ENCODE data around the gene FADS1. TPM values are rescaled to one million over a fixed set of nuclear protein-coding genes. Genes with fewer than 3 reads are reported as not detected.

Gene FADS1
- total and polyA plus RNA-seq, 2 of the 13 experiments (the other 11 are each of a cell fraction or from before 2014, with no cell fraction given) = 91.8 to 108 TPM

DNA sequence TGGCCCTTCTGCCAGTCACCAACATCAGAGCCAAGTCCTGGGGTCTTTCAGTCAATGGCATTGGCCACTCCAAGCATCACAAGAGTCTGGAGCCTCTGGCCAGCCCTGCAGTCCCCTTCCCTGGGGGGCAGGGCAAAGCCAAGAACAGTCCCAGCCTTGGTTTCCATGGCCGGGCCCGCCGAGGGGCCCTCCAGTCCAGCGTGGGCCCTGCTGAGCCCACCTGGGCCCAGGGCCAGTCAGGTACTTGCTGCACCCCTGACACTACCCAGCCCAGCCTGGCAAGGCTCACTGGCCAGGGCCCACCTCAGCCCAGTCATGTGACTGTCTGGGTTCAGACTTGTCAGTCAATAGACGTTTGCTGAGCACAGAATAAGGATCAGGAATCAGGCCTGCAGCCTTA is 35.2 kb downstream of the FADS1 start:
- H3K36me3 ChIP-seq (replicated peaks in 1 of 2; ENCODE audit: control insufficient read depth in 1 of 2, insufficient read depth in 2 of 2, low read length in 2 of 2) = peaks cover 36 to 82% of the 10 kb centered on the region in 2 experiments; a peak in 4 of 5 replicates
- ATAC-seq = no peak
- H4K20me1 ChIP-seq (ENCODE audit: insufficient read depth, low read length) = no peaks in the 10 kb centered on the region
- H3K9ac ChIP-seq (ENCODE audit: insufficient read depth, low read depth, low read length) = no peak overlapping the region
- H3K79me2 ChIP-seq (ENCODE audit: insufficient read depth, low read length) = no peaks in the 10 kb centered on the region
- no peaks in the 10 kb centered on the region for H3K4me1 ChIP-seq (ENCODE audit: insufficient read depth, low read length)
- H3K4me2 ChIP-seq (ENCODE audit: low read depth, low read length) = no peak overlapping the region
- WGBS (ENCODE audit: low lambda C conversion rate) = 83% methylated on average over 1 of the region's 5 CpGs
- no peak for DNase-seq (ENCODE audit: low spot score)
- no peak overlapping the region for H3K4me3 ChIP-seq (replicated peaks in 1 of 3; ENCODE audit: insufficient read depth in 1 of 3, low read depth in 2 of 3, low read length in 3 of 3)
- intact Hi-C loops (cut with micrococcal nuclease; ENCODE audit: unreplicated experiment) (no loop called here), in situ Hi-C loops (cut with HindIII; ENCODE audit: extremely low pct_ligation_motif_present, low pct_unique_long_range_greater_than_20kb) (loop anchor here (5.0 kb wide), 1 partner anchor 34 kb away; no protein-coding TSS in a partner anchor)
- H2AFZ ChIP-seq (ENCODE audit: low read length) = no peak overlapping the region
- no TSS peak for BruUV-seq (replicated peaks)
- H3K27me3 ChIP-seq (ENCODE audit: control insufficient read depth in 1 of 2, insufficient read depth in 2 of 2, low read length in 2 of 2) = no peaks in the 10 kb centered on the region
- CTCF ChIA-PET (ENCODE audit: low intra/inter-chr PET ratio, low total read pairs) = no interaction called here
- POLR2A ChIA-PET = interaction anchor here (0.9 kb wide), 1 partner anchor 33 kb away, joined by 3 read pairs; no protein-coding TSS in a partner anchor
- no peak overlapping the region for H3K27ac ChIP-seq (ENCODE audit: extremely low read length, insufficient read depth, low read length)
- H3K9me3 ChIP-seq (ENCODE audit: low read length) = no peaks in the 10 kb centered on the region
- TF ChIP-seq, protein P1, sequence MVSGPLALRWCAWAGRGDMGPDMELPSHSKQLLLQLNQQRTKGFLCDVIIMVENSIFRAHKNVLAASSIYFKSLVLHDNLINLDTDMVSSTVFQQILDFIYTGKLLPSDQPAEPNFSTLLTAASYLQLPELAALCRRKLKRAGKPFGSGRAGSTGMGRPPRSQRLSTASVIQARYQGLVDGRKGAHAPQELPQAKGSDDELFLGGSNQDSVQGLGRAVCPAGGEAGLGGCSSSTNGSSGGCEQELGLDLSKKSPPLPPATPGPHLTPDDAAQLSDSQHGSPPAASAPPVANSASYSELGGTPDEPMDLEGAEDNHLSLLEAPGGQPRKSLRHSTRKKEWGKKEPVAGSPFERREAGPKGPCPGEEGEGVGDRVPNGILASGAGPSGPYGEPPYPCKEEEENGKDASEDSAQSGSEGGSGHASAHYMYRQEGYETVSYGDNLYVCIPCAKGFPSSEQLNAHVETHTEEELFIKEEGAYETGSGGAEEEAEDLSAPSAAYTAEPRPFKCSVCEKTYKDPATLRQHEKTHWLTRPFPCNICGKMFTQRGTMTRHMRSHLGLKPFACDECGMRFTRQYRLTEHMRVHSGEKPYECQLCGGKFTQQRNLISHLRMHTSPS (CRISPR knock-in tag; IDR thresholded peaks at IDR 0.05; ENCODE audit: low read depth) = no peak
- TF ChIP-seq ZNF274 (CRISPR knock-in tag; IDR thresholded peaks at IDR 0.05) (no peak), ZNF180 (CRISPR knock-in tag; IDR thresholded peaks at IDR 0.05; ENCODE audit: borderline replicate concordance, low read depth) (no peak), ATF7-NPFF (CRISPR knock-in tag; IDR thresholded peaks at IDR 0.05; ENCODE audit: low read depth) (no peak), ZNF296 (CRISPR knock-in tag; conservative IDR thresholded peaks at IDR 0.05) (no peak), ZFAT (CRISPR knock-in tag; conservative IDR thresholded peaks at IDR 0.05) (no peak), MTA3 (CRISPR knock-in tag; IDR thresholded peaks at IDR 0.05) (no peak)
- TF ChIP-seq, protein P2, sequence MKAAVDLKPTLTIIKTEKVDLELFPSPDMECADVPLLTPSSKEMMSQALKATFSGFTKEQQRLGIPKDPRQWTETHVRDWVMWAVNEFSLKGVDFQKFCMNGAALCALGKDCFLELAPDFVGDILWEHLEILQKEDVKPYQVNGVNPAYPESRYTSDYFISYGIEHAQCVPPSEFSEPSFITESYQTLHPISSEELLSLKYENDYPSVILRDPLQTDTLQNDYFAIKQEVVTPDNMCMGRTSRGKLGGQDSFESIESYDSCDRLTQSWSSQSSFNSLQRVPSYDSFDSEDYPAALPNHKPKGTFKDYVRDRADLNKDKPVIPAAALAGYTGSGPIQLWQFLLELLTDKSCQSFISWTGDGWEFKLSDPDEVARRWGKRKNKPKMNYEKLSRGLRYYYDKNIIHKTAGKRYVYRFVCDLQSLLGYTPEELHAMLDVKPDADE (CRISPR knock-in tag; IDR thresholded peaks at IDR 0.05) = no peak
- TF ChIP-seq, protein P3, sequence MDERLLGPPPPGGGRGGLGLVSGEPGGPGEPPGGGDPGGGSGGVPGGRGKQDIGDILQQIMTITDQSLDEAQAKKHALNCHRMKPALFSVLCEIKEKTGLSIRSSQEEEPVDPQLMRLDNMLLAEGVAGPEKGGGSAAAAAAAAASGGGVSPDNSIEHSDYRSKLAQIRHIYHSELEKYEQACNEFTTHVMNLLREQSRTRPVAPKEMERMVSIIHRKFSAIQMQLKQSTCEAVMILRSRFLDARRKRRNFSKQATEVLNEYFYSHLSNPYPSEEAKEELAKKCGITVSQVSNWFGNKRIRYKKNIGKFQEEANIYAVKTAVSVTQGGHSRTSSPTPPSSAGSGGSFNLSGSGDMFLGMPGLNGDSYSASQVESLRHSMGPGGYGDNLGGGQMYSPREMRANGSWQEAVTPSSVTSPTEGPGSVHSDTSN (CRISPR knock-in tag; IDR thresholded peaks at IDR 0.05) = no peak
- TF ChIP-seq, protein P4, sequence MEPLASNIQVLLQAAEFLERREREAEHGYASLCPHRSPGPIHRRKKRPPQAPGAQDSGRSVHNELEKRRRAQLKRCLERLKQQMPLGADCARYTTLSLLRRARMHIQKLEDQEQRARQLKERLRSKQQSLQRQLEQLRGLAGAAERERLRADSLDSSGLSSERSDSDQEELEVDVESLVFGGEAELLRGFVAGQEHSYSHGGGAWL (CRISPR knock-in tag; IDR thresholded peaks at IDR 0.05) = no peak
- no peak for FAIRE-seq

Data from HepG2 (cell line).